Measurements from ENCODE around the gene METTL25. TPM values are rescaled to one million over a fixed set of nuclear protein-coding genes. Genes with fewer than 3 reads are reported as not detected.

The METTL25 gene
- total and polyA plus RNA-seq, 7 experiments from 2014 or later = 8.6 to 27.5 (median 15.2) TPM

DNA sequence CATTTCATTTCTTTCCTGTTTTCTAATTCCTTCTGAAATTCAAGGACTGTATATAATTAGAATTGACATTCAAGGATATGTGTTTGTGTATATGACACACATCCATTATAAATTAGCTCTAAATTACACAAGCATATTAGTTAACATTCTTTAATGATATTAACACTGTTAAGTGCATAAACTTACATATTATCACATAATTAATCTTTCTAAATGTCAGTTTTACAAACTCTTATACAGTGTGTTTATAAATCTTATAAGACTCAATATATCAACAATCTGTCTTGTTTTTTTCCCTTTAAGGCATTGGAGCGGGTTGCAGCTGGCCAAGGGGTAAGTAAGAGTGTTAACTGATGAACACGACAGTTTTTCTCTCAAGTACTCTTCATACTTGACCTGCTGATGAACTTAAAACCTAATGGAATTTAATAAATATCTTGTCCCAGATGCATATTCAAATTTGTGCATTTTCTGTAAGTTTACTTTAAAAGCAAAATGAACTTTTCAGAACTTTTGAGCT, 76.1 kb downstream of the METTL25 start:
- ChIA-PET CTCF (no interaction called here), POLR2A (no interaction called here)
- DNase-seq (no peak), ATAC-seq (no peak)
- H3K9me3 Mint-ChIP-seq = no peaks in the 10 kb centered on the region
- H3K36me3 ChIP-seq (ENCODE audit: control insufficient read depth in 2 of 3, insufficient read depth in 3 of 3, low read length in 3 of 3) = peaks cover 0 to 6% (median 0%) of the 10 kb centered on the region in 3 experiments
- no peak overlapping the region for H3K27ac ChIP-seq (ENCODE audit: low read depth, low read length)
- no peak overlapping the region for H3K4me3 Mint-ChIP-seq
- no peak overlapping the region for H3K27ac Mint-ChIP-seq
- H3K27me3 ChIP-seq (ENCODE audit: control insufficient read depth in 2 of 2, insufficient read depth in 2 of 2, low read length in 2 of 2) = no peaks in the 10 kb centered on the region
- intact Hi-C loops (cut with micrococcal nuclease) = no loop called here
- no peak overlapping the region for H3K4me3 ChIP-seq (ENCODE audit: low read length)
- no peaks in the 10 kb centered on the region for H3K4me1 Mint-ChIP-seq
- no peaks in the 10 kb centered on the region for H3K27me3 Mint-ChIP-seq
- no peaks in the 10 kb centered on the region for H3K4me1 ChIP-seq (ENCODE audit: control insufficient read depth in 2 of 2, insufficient read depth in 2 of 2, low read length in 2 of 2)
- peaks cover 0 to 24% (median 20%) of the 10 kb centered on the region in 5 donors for H3K36me3 Mint-ChIP-seq
- no peaks in the 10 kb centered on the region for H3K9me3 ChIP-seq (ENCODE audit: control insufficient read depth in 2 of 3, low read length in 3 of 3)

DNA sequence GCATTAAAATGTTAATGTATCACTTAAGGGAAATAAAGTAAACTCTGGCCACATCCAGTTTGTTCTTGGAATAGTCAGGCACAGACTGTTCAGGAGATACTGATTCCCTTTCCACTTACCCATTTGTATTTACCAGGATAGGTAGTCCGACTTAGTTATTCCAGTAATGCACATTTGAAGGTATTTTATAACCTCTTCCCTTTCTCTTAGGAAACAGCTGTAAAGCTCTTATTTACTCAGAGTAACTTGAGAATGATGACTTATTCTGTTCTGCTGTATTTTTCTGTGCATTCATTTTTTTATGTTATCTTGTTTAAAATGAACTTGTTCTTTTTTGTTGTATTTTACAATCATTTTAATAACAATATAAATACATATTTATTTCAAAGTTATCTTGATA, 78.0 kb downstream of the METTL25 start:
- H3K9me3 Mint-ChIP-seq = peaks cover 0 to 2% (median 0%) of the 10 kb centered on the region in 11 donors
- CTCF ChIA-PET = no interaction called here

DNA sequence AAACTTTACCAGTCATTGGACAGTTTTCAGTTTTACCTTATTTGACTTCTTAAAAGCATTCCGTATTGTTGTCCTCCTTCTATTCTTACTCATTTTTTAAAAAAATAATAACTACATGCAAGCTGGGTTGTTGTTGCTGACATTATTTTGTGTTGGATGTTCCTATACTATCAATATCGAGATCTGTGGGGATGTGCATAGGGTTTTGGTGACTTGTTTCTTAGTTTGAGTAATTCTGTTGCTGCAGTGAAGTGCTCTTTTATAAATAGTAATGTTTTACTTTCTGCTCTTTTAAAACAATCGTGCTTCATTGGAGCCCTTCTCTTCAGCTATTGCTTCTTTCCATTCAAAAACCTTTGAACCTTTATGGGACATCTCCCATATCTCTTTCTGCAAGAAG, 79.4 kb downstream of the METTL25 start:
- DNase-seq = no peak
- POLR2A ChIA-PET = interaction anchor here (0.7 kb wide), 1 partner anchor 40 kb away, joined by 3 read pairs; no protein-coding TSS in a partner anchor
- Histone ChIP-seq H3K36me3 (ENCODE audit: control insufficient read depth in 2 of 3, insufficient read depth in 3 of 3, low read length in 3 of 3) (peaks cover 0 to 6% (median 0%) of the 10 kb centered on the region in 3 experiments), H3K4me1 (ENCODE audit: control insufficient read depth in 2 of 2, insufficient read depth in 2 of 2, low read length in 2 of 2) (no peaks in the 10 kb centered on the region), H3K4me3 (ENCODE audit: low read length) (no peak overlapping the region), H3K9me3 (ENCODE audit: control insufficient read depth in 2 of 3, low read length in 3 of 3) (no peaks in the 10 kb centered on the region), H3K27me3 (ENCODE audit: control insufficient read depth in 2 of 2, insufficient read depth in 2 of 2, low read length in 2 of 2) (no peaks in the 10 kb centered on the region), H3K27ac (ENCODE audit: low read depth, low read length) (no peak overlapping the region)
- intact Hi-C loops (cut with micrococcal nuclease) = no loop called here
- ATAC-seq = no peak
- Mint-ChIP-seq H3K27ac (no peak overlapping the region), H3K9me3 (peaks cover 0 to 4% (median 0%) of the 10 kb centered on the region in 11 donors), H3K4me1 (peaks cover 0 to under 1% (median 0%) of the 10 kb centered on the region in 7 donors), H3K4me3 (no peak overlapping the region), H3K27me3 (no peaks in the 10 kb centered on the region), H3K36me3 (peaks cover 3 to 57% (median 43%) of the 10 kb centered on the region in 5 donors)
- CTCF ChIA-PET = no interaction called here

More for the DNA sequence above, 78.0 kb downstream of the METTL25 start:
- no peak overlapping the region for H3K27ac Mint-ChIP-seq
- Histone ChIP-seq H3K9me3 (ENCODE audit: control insufficient read depth in 2 of 3, low read length in 3 of 3) (no peaks in the 10 kb centered on the region), H3K4me1 (ENCODE audit: control insufficient read depth in 2 of 2, insufficient read depth in 2 of 2, low read length in 2 of 2) (no peaks in the 10 kb centered on the region), H3K36me3 (ENCODE audit: control insufficient read depth in 2 of 3, insufficient read depth in 3 of 3, low read length in 3 of 3) (peaks cover 0 to 6% (median 0%) of the 10 kb centered on the region in 3 experiments), H3K27ac (ENCODE audit: low read depth, low read length) (no peak overlapping the region), H3K27me3 (ENCODE audit: control insufficient read depth in 2 of 2, insufficient read depth in 2 of 2, low read length in 2 of 2) (no peaks in the 10 kb centered on the region), H3K4me3 (ENCODE audit: low read length) (no peak overlapping the region)
- H3K27me3 Mint-ChIP-seq = no peaks in the 10 kb centered on the region
- no peak overlapping the region for H3K4me3 Mint-ChIP-seq
- no peaks in the 10 kb centered on the region for H3K4me1 Mint-ChIP-seq
- POLR2A ChIA-PET = no interaction called here
- DNase-seq (no peak), ATAC-seq (no peak)
- H3K36me3 Mint-ChIP-seq = peaks cover 3 to 43% (median 35%) of the 10 kb centered on the region in 5 donors
- intact Hi-C loops (cut with micrococcal nuclease) = no loop called here

DNA sequence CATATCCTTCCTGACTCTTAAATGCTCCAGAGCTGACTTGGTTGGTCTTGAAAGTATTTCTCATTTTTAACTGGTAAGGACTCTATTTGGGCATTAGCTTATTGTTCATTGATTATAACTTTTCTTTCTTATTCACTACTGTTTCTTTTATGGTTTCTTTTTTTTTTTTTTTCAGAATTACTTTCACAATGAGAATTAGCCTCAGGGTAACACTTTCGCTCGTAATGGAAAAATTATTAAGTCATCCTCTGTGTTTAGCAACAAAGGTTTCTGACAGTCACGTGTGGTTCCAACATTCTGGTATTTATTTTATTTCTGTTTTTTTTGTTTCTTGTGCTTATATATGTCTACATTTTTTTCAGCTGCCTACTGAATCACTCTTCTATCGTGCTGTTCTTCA, 80.0 kb downstream of the METTL25 start:
- H3K27ac Mint-ChIP-seq = no peak overlapping the region

DNA sequence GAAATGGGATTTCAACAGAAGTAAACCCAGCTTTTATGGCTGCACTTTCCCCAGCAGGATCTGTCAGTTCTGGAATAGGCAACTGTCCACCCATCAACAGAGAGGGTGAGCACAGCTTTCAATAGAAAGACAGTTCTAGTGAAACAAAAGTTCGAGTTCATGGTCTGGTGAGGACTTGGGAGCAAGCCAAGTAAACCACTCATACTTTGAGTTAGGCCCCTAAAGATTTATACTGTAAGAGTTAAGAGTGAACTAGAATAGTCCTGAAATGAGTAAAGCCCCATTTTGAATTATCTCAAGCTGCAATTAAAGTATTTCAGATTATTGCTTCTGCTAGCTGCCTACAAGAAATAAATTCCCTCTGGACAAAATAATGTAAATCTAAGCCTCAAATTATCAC, 82.6 kb downstream of the METTL25 start:
- H3K27me3 Mint-ChIP-seq = no peaks in the 10 kb centered on the region
- peaks cover 3 to 77% (median 63%) of the 10 kb centered on the region in 5 donors for H3K36me3 Mint-ChIP-seq
- no peak for DNase-seq
- peaks cover 0 to 5% (median 0%) of the 10 kb centered on the region in 11 donors for H3K9me3 Mint-ChIP-seq
- intact Hi-C loops (cut with micrococcal nuclease) = no loop called here
- Histone ChIP-seq H3K27me3 (ENCODE audit: control insufficient read depth in 2 of 2, insufficient read depth in 2 of 2, low read length in 2 of 2) (no peaks in the 10 kb centered on the region), H3K4me1 (ENCODE audit: control insufficient read depth in 2 of 2, insufficient read depth in 2 of 2, low read length in 2 of 2) (no peaks in the 10 kb centered on the region), H3K27ac (ENCODE audit: low read depth, low read length) (no peak overlapping the region), H3K36me3 (ENCODE audit: control insufficient read depth in 2 of 3, insufficient read depth in 3 of 3, low read length in 3 of 3) (peaks cover 0 to 9% (median 0%) of the 10 kb centered on the region in 3 experiments), H3K9me3 (ENCODE audit: control insufficient read depth in 2 of 3, low read length in 3 of 3) (no peaks in the 10 kb centered on the region), H3K4me3 (ENCODE audit: low read length) (no peak overlapping the region)
- no peak for ATAC-seq
- H3K27ac Mint-ChIP-seq = no peak overlapping the region
- CTCF ChIA-PET = no interaction called here
- H3K4me1 Mint-ChIP-seq = peaks cover 0 to 5% (median 0%) of the 10 kb centered on the region in 7 donors
- POLR2A ChIA-PET = no interaction called here
- H3K4me3 Mint-ChIP-seq = no peak overlapping the region

More for the DNA sequence above, 80.0 kb downstream of the METTL25 start:
- intact Hi-C loops (cut with micrococcal nuclease) = no loop called here
- Mint-ChIP-seq H3K36me3 (peaks cover 3 to 63% (median 49%) of the 10 kb centered on the region in 5 donors), H3K4me1 (peaks cover 0 to 5% (median 0%) of the 10 kb centered on the region in 7 donors), H3K4me3 (no peak overlapping the region), H3K9me3 (peaks cover 0 to 5% (median 0%) of the 10 kb centered on the region in 11 donors), H3K27me3 (no peaks in the 10 kb centered on the region)
- H3K4me1 ChIP-seq (ENCODE audit: control insufficient read depth in 2 of 2, insufficient read depth in 2 of 2, low read length in 2 of 2) = no peaks in the 10 kb centered on the region
- H3K36me3 ChIP-seq (ENCODE audit: control insufficient read depth in 2 of 3, insufficient read depth in 3 of 3, low read length in 3 of 3) = peaks cover 0 to 6% (median 0%) of the 10 kb centered on the region in 3 experiments
- no peaks in the 10 kb centered on the region for H3K9me3 ChIP-seq (ENCODE audit: control insufficient read depth in 2 of 3, low read length in 3 of 3)
- ChIA-PET POLR2A (interaction anchor here (0.7 kb wide), 1 partner anchor 40 kb away, joined by 3 read pairs; no protein-coding TSS in a partner anchor), CTCF (no interaction called here)
- DNase-seq (no peak), ATAC-seq (no peak)
- H3K27me3 ChIP-seq (ENCODE audit: control insufficient read depth in 2 of 2, insufficient read depth in 2 of 2, low read length in 2 of 2) = no peaks in the 10 kb centered on the region
- H3K4me3 ChIP-seq (ENCODE audit: low read length) = no peak overlapping the region
- no peak overlapping the region for H3K27ac ChIP-seq (ENCODE audit: low read depth, low read length)

DNA sequence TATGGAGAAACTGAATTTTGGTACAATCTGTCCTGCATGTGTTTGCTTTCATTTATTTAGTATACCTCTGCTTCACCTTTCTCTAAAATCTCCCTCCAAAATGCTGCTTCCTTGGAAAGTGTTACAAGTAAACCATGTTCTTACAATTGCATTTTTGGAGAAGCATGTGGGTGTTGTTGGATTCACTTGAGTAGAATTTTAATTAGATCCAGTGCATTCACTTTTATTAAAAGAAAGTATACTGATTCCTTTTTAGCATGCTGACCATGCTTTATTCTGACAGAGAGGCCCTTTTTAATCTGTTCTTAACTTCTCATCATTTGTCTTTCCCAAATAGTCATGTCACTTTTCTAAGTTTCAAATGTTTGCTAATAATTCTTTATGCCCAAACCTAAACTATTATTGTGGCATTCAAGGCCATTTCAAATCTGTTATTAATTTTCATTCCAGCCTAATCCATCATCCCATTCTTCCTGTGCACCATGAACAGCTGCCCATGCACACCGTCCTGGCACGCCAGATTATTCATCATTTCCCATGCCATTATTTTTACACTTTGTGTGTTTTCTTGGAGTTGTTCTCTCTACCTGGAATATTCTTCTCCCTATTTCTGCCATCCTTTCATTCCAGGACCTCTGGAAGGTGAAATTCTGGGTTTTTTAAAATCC, 90.7 kb downstream of the METTL25 start:
- Histone ChIP-seq H3K4me1 (ENCODE audit: control insufficient read depth in 2 of 2, insufficient read depth in 2 of 2, low read length in 2 of 2) (no peaks in the 10 kb centered on the region), H3K27ac (ENCODE audit: low read depth, low read length) (no peak overlapping the region), H3K36me3 (ENCODE audit: control insufficient read depth in 2 of 3, insufficient read depth in 3 of 3, low read length in 3 of 3) (peaks cover 0 to 2% (median 0%) of the 10 kb centered on the region in 3 experiments), H3K9me3 (ENCODE audit: control insufficient read depth in 2 of 3, low read length in 3 of 3) (no peaks in the 10 kb centered on the region), H3K27me3 (ENCODE audit: control insufficient read depth in 2 of 2, insufficient read depth in 2 of 2, low read length in 2 of 2) (no peaks in the 10 kb centered on the region), H3K4me3 (ENCODE audit: low read length) (no peak overlapping the region)
- intact Hi-C loops (cut with micrococcal nuclease) = no loop called here
- Mint-ChIP-seq H3K9me3 (no peaks in the 10 kb centered on the region), H3K4me1 (no peaks in the 10 kb centered on the region), H3K27me3 (no peaks in the 10 kb centered on the region), H3K4me3 (no peak overlapping the region), H3K27ac (no peak overlapping the region), H3K36me3 (peaks cover 0 to 22% (median 7%) of the 10 kb centered on the region in 5 donors)
- CTCF ChIA-PET = no interaction called here
- no peak for DNase-seq
- POLR2A ChIA-PET = no interaction called here
- ATAC-seq = no peak

DNA sequence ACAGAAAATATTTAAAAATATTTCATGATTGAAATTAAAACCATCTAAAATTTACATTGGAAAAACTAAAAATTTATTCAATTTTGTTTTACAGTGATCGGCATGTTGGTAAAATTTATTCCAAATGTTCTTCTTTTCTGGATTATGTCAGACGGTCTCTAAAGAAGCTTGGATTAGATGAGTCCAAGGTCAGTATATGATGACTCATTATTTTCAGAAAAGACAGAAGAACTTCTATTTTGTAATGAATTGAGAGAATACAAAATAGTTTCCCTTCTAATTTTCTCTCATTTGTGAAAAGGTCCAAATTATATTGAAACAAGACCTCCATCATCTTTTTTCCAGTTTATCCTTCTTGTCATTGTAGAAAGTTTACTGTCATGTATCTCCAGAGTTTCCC, 98.3 kb downstream of the METTL25 start:
- CTCF ChIA-PET = no interaction called here
- DNase-seq (no peak), ATAC-seq (no peak)
- Mint-ChIP-seq H3K36me3 (peaks cover 0 to 46% (median 26%) of the 10 kb centered on the region in 5 donors), H3K4me3 (no peak overlapping the region), H3K27ac (no peak overlapping the region), H3K27me3 (no peaks in the 10 kb centered on the region), H3K9me3 (no peaks in the 10 kb centered on the region), H3K4me1 (no peaks in the 10 kb centered on the region)
- intact Hi-C loops (cut with micrococcal nuclease) = no loop called here
- H3K27me3 ChIP-seq (ENCODE audit: control insufficient read depth in 2 of 2, insufficient read depth in 2 of 2, low read length in 2 of 2) = no peaks in the 10 kb centered on the region
- peaks cover 0 to 15% (median 0%) of the 10 kb centered on the region in 3 experiments for H3K36me3 ChIP-seq (ENCODE audit: control insufficient read depth in 2 of 3, insufficient read depth in 3 of 3, low read length in 3 of 3)
- H3K27ac ChIP-seq (ENCODE audit: low read depth, low read length) = no peak overlapping the region
- H3K9me3 ChIP-seq (ENCODE audit: control insufficient read depth in 2 of 3, low read length in 3 of 3) = no peaks in the 10 kb centered on the region
- no peak overlapping the region for H3K4me3 ChIP-seq (ENCODE audit: low read length)
- POLR2A ChIA-PET = no interaction called here
- no peaks in the 10 kb centered on the region for H3K4me1 ChIP-seq (ENCODE audit: control insufficient read depth in 2 of 2, insufficient read depth in 2 of 2, low read length in 2 of 2)
